GM10248 (cell line): ENCODE measurements around the gene YBEY.

Experiments used
- CTCF ChIA-PET: fragments of 300-600 bp; sonication (Branson Sonifier 250); formaldehyde crosslinking; extraction: SDS; loops from one replicate; lab custom pipeline; 2021; ENCODE audit warnings: antibody characterized with exemption; lab: Yijun Ruan, JAX
- POLR2A ChIA-PET: fragments of 350-650 bp; sonication (Branson Sonifier 250); formaldehyde crosslinking; extraction: SDS; loops from one replicate; lab custom pipeline; 2020; ENCODE audit warnings: antibody characterized with exemption; lab: Yijun Ruan, JAX
- DNase-seq: peaks from one replicate; pipeline ENCODE4 v3.0.0; 2012; ENCODE audit errors: extremely low spot score
- CTCF ChIP-seq: IDR thresholded peaks from 2 replicates; pipeline ENCODE4 v1.5.1; 2012; ENCODE audit warnings: mild to moderate bottlenecking, low read depth; ENCODE audit errors: extremely low read depth, missing control alignments, control extremely low read depth

The YBEY gene

GRCh38 chr21:46256501-46256994 is 29.6 kb upstream of the YBEY start:
- CTCF ChIA-PET: no interaction called here
- no peak for DNase-seq
- no peak for TF ChIP-seq CTCF
- POLR2A ChIA-PET: interaction anchor here (0.7 kb wide), 1 partner anchor 1333 kb away, joined by 12 read pairs; no protein-coding TSS in a partner anchor

GRCh38 chr21:46264046-46264689 is 22.0 kb upstream of the YBEY start:
- TF ChIP-seq CTCF: no peak
- ChIA-PET POLR2A (no interaction called here), CTCF (no interaction called here)
- no peak for DNase-seq

GRCh38 chr21:46264690-46265144 is 21.4 kb upstream of the YBEY start:
- CTCF ChIA-PET: no interaction called here
- TF ChIP-seq CTCF: no peak
- DNase-seq: no peak
- POLR2A ChIA-PET: no interaction called here

GRCh38 chr21:46265736-46266525 is 20.2 kb upstream of the YBEY start:
- CTCF ChIA-PET: interaction anchor here (1.0 kb wide), 1 partner anchor 18 kb away, joined by 3 read pairs; no protein-coding TSS in a partner anchor

GRCh38 chr21:46266946-46267345 is 19.2 kb upstream of the YBEY start:
- no peak for DNase-seq
- TF ChIP-seq CTCF: no peak
- ChIA-PET POLR2A (no interaction called here), CTCF (interaction anchor here (0.7 to 1.6 kb wide), 3 partner anchors 11 to 17 kb away, joined by 3 to 5 read pairs (median 3); no protein-coding TSS in a partner anchor)

More at GRCh38 chr21:46265736-46266525, 20.2 kb upstream of the YBEY start:
- no peak for DNase-seq
- POLR2A ChIA-PET: no interaction called here
- TF ChIP-seq CTCF: no peak

- DNase-seq: no peak
- TF ChIP-seq CTCF: no peak
- ChIA-PET CTCF (interaction anchor here (1.3 to 1.6 kb wide), 2 partner anchors 14 to 28 kb away, joined by 3 read pairs; no protein-coding TSS in a partner anchor), POLR2A (interaction anchor here (2.2 kb wide), 1 partner anchor 15 kb away, joined by 6 read pairs; no protein-coding TSS in a partner anchor)
Measured at GRCh38 chr21:46268371-46268770, 17.8 kb upstream of the YBEY start.
